Dedifferentiated amniotic fluid mesenchymal stem cell (primary cell): ENCODE data around the gene CRYGD.
"Not testable (repeated sequence)": the region's sequence is repeated elsewhere in the genome, so short reads cannot be mapped to it uniquely, and the experiment has no call there.

Experiments used
- DNase-seq: peaks from one replicate; pipeline ENCODE4 v3.0.0-alpha.2; 2016; ENCODE audit errors: extremely low spot score

CRYGD gene

DNA sequence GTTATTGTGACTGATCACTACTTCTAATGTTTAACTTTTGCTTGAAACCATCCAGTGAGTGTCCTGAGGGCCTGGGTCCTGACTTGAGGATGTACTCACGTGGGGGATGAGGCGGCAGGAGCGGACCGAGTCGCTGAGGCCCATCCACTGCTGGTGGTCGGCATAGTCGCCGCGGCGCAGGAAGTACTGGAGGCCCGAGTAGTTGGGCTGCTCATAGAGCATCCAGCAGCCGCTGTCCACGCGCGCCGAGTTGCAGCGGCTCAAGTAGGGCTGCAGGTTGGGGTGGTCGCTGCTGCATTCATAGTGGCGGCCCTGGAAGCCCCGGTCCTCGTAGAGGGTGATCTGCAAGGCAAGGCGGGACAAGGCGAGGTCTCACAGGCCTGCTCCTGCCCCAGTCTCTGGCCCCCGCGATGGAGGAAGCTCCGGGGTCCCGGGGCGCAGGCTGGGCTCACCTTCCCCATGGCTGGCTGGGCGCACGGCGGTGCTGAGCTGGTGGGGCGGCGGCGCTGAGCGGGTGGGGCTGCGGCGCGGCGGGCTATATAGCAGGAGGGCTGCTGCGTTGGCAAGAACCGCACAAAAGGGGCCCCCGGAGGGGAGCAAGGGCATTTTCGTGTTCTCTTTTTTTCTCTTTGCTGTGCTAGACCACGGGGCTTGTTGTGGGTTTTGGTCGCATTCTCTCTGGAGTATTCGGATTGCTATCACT is at the start of gene CRYGD:
TSS of gene CRYGD (minus strand) at position 512 of the 703 bp plus-strand sequence. CDS start at position 461, 51 bp downstream.
- DNase-seq: not testable (repeated sequence)

GRCh38 chr2:208172125-208172524 is 47.8 kb upstream of the CRYGD start:
- no peak for DNase-seq

- no peak for DNase-seq
These were observed 40.8 kb upstream of the CRYGD start for GRCh38 chr2:208164951-208165755.

DNA sequence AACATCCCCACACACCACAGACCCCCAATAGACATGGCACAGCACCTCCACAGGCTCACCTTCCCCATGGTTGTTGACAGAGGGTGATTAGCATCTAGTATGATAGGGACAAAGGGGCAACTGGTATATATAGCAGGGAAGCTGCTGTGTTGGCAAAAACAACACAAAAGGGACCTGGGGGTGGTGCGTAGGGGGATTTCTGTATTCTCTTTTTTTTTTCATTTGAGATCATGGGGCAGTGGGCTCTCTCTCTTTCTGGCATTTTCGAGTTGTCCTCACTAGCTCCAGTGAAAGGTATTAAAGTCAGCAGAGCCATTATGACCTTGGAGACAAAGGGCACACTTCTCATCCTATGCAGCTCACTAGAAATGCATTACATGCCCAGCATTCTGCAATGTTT is 39.2 kb upstream of the CRYGD start, which contains the start of gene CRYGA:
TSS of gene CRYGA (minus strand) at position 101 of the 400 bp plus-strand sequence. CDS start at position 68, 33 bp downstream.
- no peak for DNase-seq

DNA sequence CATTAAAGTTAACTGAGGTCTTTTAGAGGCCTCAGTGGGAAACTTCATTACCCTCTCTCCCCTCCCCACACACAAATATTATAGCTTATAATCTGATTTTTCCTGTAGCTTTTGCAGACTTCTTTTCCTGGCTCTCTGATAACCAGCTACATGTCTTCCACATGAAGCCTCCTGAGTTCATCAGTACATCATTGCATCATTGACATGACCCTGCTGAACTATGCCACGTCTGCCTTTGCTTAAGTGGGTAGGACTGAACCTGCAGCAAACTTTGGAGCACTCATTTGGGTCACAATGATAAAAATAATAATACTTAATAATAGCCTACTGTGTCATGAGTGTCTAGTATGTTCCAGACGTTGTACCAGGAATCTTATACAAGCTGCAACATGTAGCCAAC is 32.1 kb upstream of the CRYGD start:
- DNase-seq: no peak

DNA sequence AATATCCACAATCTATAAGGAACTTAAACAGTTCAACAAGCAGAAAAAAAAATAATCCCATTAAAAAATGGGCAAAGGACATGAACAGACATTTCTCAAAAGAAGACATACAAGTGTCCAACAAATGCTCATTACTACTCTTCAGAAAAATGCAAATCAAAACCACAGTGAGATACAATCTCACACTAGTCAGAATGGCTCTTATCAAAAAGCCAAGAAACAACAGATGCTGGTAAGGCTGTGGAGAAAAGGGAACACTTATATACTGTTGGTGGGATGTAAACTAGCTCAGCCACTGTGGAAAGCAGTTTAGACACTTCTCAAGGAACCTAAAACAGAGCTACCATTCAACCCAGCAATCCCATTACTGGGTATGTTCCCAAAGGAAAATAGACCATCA is 28.8 kb upstream of the CRYGD start:
- DNase-seq: no peak

DNA sequence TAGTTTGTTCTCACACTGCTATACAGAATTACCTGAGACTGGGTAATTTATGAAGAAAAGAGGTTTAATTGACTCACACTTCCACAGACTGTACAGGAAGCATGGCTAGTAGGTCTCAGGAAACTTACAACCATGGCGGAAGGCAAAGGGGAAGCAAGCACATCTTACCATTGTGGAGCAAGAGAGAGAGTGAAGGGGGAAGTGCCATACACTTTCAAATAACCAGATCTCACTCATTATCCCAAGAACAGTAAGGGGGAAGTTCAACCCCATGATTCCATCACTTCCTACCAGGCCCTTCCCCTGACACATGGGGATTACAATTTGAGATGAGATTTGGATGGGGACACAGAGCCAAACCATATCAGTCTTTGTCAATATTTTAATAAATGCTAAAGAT is 26.6 kb upstream of the CRYGD start:
- no peak for DNase-seq

DNA sequence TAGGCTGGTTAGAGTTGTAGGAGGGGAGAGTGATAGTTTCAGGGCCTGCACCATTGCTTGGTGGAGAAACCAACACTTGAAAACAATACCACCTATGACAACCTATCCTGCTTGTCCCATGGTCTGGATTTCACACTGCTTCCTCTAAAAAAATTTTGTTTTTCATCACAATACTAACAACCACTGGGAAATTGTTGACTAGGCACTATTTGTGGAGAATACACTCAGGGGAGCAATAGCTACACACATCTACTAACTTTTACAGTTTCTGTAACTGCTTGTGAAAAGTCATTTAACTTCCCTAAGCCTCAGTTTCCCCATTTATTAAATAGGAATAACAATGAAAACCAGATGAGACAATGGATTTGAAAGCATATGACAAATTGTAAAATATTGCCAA is 25.8 kb upstream of the CRYGD start:
- no peak for DNase-seq

- DNase-seq: no peak
These were observed 24.5 kb upstream of the CRYGD start for GRCh38 chr2:208148803-208149202.

GRCh38 chr2:208147759-208148158 is 23.4 kb upstream of the CRYGD start:
- no peak for DNase-seq

- DNase-seq: no peak
These were observed 22.7 kb upstream of the CRYGD start for GRCh38 chr2:208147008-208147407.

- DNase-seq: no peak
These were observed 21.7 kb upstream of the CRYGD start, which contains the start of gene CRYGB for GRCh38 chr2:208146006-208146405. Gene CRYGB (minus strand): TSS chr2:208146158. CDS start chr2:208146120, 38 bp downstream.

GRCh38 chr2:208142925-208143799 is 18.8 kb upstream of the CRYGD start:
- DNase-seq: no peak

DNA sequence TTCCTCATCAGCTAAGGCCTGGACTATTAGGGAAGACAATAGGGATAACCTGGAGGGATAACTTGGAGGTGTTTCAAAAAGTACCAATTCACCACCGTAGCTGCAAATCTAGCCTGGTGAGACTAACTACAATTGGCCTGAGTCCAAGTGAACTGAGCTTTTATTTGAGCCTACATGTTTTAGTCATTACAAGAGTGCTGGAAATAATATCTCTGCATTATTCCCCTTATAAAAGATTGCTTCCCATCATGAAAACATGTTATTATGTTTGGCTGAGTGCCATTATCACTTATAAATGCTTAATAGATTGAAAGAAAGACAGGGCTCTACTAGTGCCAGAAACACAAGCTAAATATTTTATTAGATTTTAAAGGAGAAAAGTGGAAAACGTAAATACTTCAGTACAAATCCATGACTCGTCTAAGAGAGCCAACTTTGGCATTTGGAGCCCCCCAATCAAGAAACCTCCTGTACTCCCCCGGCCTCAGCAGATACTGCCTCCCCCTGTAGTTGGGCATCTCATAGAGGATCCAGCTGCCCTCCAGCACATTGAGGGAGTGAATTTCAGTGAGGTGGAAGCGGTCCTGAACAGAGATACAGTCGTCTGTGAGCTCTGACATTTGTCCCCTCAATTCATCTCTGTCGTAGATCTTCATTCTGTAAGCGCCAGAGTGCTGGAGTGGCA is 18.1 kb upstream of the CRYGD start:
- no peak for DNase-seq

DNA sequence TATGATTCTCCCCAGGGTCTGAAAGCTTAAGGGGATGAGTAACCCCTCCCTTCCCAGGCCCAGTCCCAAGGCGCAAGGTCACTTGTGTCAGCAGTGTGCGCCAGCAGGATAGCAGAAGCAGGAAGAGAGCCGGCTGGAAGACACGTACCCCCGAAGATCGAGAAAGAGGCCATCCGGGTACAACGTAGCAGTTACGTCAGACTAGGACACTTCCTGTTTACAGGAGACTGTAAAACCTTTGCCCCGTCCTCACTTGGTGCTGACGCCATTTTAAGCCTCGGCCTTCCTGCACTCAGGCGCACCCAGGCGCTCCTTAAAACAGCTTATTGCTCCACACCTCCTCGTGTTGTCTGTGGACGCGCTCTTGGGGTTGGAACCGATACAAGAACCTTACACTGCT is 15.1 kb upstream of the CRYGD start:
- no peak for DNase-seq

DNA sequence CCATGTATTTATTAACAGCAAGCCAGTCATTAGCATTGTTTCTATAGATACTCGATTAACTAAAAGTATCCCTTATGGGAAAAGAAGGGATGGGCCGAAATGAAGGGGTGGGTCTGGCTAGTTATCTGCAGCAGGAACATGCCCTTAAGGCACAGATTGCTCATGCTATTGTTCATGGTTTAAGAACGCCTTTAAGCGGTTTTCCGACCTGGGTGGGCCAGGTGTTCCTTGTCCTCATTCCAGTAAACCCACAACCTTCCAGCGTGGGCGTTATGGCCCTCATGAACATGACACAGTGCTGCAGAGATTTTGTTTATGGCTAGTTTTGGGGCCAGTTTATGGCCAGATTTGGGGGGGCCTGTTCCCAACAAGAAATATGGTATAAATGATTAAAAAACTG is 14.0 kb upstream of the CRYGD start:
- not testable (repeated sequence) for DNase-seq

DNA sequence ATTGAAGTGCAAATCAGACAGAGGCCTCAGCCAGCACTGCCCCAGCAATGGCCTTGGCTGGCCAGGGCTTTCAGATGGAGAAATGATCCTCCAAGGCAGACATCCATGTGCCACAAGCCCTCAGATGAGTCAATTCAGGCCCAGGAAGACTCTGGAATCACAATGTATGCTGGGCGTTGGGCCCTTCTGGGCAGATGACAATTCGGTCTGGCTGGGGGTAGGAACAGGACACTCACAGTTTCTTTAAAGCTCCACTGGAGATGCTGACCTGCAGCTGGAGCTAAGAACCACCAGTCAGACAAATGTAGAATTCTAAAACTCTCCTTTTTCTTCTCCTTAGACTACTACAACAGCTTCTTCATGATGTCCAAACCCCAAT is 12.4 kb upstream of the CRYGD start:
- no peak for DNase-seq

- DNase-seq: no peak
These were observed 11.7 kb upstream of the CRYGD start for GRCh38 chr2:208135794-208136715.

DNA sequence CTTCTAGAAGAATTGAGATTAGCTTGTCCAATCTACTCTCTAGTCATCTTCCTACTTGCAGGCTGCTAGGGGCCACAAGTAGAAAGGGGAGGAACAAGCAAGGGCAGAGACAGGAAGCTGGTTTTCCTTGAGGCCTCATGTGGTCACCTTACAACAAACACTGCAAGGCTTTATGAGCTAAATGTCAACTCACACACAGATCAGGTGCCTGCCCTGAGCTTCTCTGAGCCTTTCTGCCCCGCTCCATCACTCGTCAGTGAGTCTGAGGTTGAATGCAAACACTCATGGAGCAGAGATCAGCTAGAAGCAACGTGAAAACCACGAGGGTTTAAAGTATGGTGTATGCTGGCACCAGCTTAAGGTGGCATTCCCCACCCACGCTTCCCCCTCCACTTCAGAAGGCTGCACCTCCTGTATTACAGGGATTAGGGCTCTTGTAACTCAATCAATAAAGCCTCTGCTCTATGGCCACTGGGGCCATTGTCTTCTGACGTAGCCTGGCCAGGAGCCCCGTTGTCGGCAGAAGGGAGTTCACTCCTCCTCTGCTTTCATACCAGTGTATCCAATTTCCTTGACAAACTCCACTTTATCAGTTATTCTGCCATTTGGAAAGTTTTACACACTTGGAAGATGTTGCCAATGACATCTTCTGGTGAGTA is 10.7 kb upstream of the CRYGD start:
- DNase-seq: no peak

DNA sequence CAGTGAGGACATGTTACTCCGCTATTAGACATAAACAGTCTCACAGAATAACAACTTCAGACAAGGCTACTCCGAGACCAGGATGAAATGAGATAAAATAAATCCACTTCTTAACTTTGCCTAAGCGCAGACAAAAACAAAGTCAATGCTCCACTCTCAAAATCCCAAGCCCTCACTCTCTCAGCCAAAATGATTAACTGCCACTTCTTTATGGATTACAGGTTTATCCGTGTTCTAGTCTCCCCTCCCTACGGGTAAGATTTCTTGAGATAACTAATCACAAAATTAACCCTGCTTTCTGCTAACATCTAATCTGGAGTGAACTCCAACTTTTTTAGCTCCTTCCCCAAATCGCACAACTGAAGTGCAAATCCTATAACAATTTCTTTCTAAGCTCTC is 6.4 kb upstream of the CRYGD start:
- DNase-seq: no peak
